ENCODE data around the gene TIMM21.

The TIMM21 gene

GRCh38 chr18:74148543-74149070 is 284 bp downstream of the TIMM21 start:
- DNase-seq (ENCODE audit: low read depth), result no peak

DNA sequence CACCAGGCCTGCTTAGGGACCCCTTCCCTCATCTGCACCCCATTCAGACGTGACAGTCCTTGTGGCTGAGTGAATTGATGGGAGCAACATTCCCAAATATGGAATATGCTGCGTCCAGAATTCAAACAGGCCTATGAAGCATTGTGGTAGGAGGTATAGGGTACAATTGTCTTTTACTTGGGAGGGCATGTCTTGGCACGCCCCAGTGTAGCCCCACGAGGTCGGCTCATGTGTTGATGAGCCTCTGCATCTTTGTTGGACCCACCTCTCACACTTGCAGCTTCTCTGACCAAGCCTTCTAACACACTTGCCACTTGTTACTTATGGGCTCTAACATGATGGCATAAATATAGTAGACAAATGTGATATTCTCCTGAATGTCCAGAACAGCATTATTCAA is 1.6 kb downstream of the TIMM21 start:
- no peak for DNase-seq (ENCODE audit: low read depth)

- DNase-seq (ENCODE audit: low read depth), result no peak
Observed at GRCh38 chr18:74152270-74152669, 3.9 kb downstream of the TIMM21 start.

- no peak for DNase-seq (ENCODE audit: low read depth)
Observed at GRCh38 chr18:74152857-74153256, 4.5 kb downstream of the TIMM21 start.

DNA sequence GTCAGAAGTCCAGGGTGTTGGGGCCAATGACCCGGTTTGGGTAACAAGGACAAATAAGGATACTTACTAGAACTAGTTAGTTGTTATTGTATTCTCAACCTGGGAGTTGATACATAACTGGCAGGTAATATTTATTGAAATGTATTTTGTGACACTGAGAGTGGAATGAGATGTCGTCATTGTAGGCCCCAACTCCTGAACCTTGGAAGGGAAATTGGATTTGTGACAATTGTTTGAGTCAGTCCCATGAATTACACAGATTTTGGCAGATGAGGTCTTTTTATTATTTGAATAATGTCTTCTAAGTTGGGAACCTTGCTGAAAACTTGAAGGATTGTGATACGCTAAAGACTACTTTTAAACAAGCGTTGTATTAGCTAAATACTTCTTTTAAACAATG is 5.1 kb downstream of the TIMM21 start:
- no peak for DNase-seq (ENCODE audit: low read depth)

- DNase-seq (ENCODE audit: low read depth), result no peak
Observed at GRCh38 chr18:74153793-74154192, 5.5 kb downstream of the TIMM21 start.

GRCh38 chr18:74154716-74155115 is 6.4 kb downstream of the TIMM21 start:
- no peak for DNase-seq (ENCODE audit: low read depth)

- no peak for DNase-seq (ENCODE audit: low read depth)
Observed at GRCh38 chr18:74155276-74155675, 7.0 kb downstream of the TIMM21 start.

GRCh38 chr18:74163019-74163660 is 14.8 kb downstream of the TIMM21 start:
- no peak for DNase-seq (ENCODE audit: low read depth)

DNA sequence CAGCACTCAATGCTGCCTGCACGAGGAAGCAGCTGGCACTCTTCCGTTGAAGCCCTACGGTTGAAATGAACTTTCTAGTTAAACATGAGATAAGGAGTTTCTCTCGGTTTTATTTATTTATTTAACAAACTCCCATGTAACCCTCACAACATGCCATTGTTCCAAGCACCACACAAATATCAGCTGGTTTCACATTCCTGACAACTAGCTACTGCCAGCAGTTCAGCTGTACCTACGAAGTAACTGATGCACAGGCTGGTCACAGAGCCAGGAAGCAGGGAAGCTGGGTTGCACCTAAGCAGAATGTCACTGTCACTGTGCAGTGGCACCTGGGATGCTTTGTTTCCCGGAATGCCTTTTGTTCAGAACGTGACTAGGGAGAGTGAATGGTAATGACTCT is 18.1 kb downstream of the TIMM21 start:
- no peak for DNase-seq (ENCODE audit: low read depth)

- DNase-seq (ENCODE audit: low read depth), result no peak
Observed at GRCh38 chr18:74171910-74172606, 23.7 kb downstream of the TIMM21 start.

DNA sequence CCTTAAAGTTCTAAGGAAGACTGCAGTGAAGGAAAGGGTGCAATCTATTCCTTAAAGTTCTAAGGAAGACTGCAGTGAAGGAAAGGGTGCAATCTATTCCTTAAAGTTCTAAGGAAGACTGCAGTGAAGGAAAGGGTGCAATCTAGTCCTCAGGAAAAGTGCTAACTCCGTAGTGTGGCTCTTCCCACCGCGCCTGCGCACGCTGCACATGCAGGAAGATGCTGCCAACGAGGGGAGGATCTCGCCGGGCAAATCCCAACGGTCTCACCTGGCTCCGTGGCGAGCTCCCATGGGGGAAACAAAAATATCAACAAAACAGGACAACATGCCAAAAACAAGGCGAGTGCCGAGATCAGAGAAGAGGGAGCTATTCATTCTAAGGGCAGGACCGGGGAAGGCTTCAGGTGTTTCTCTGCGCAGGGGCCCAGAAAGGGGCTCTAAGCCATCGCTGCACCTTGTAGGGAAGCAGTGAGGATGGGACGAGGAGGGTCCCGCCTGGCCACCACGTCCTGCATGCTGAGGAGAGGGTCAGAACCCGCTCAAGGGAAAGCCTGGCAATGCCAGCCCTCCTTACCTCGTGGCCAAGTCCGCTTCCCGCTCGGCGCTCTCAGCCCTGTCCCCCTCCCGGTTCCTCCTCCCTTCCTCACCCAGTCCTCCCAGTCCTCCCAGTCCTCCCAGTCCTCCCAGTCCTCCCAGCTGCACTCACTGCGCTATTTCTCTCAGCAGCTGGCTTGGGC is 24.5 kb downstream of the TIMM21 start:
- no peak for DNase-seq (ENCODE audit: low read depth)

DNA sequence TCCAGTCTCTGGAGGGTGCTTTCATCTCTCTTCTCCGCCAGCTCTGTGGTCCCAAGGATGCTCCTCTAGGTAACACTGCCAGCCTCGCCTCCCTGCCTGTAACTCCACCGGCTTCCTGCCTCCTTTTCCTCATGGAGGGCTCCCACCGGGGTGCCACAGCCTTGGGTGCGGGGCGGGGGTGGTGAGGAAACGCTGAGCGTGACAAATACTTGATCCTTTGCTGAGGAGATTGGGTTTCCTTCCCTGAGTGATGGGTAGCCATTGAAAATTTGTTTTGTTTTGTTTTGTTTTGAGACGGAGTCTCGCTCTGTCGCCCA is 25.1 kb downstream of the TIMM21 start:
- no peak for DNase-seq (ENCODE audit: low read depth)

GRCh38 chr18:74175658-74176057 is 27.3 kb downstream of the TIMM21 start:
- no peak for DNase-seq (ENCODE audit: low read depth)

DNA sequence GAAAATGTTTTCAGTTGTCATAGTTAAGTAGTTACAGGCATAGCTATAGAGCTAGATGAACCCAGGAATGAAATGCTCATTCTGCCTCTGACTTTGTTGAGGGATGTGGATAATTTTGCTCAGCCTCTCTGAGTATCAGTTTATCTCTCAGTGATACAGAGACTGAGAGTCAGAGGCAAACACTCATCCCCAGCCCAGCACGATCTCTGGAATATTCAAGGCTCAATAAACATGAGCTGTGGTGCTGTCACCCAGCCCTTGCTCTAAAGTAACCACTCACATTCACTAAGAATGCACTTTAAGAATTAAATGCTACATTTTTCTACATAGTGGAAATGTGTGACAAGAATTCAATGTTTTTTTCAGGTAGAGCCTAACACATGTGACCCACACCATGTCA is 30.6 kb downstream of the TIMM21 start:
- no peak for DNase-seq (ENCODE audit: low read depth)

GRCh38 chr18:74179623-74180199 is 31.4 kb downstream of the TIMM21 start:
- no peak for DNase-seq (ENCODE audit: low read depth)

GRCh38 chr18:74182335-74182734 is 34.0 kb downstream of the TIMM21 start:
- DNase-seq (ENCODE audit: low read depth), result no peak

DNA sequence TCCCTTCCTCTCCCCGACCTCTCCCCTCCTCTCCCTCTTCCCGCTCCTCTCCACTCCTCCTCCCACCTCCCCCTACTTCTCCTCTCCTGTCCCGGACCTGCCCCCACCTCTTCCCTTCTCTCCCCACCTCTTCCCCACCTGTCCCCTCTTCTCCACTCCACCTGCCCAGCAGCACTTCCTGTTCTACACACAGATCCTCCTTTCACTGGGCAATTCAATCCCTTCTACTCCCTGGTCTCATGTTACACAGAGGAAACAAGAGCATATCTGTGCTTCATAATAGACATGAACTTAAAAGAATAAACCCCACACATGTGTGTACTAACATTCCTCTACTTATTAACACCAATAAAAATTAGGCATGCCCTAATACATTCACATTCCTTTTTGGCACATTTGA is 34.8 kb downstream of the TIMM21 start:
- DNase-seq (ENCODE audit: low read depth), result no peak

GRCh38 chr18:74184875-74185274 is 36.6 kb downstream of the TIMM21 start:
- no peak for DNase-seq (ENCODE audit: low read depth)

- DNase-seq (ENCODE audit: low read depth), result no peak
Observed at GRCh38 chr18:74185860-74186259, 37.5 kb downstream of the TIMM21 start.

- DNase-seq (ENCODE audit: low read depth), result no peak
Observed at GRCh38 chr18:74186661-74187060, 38.3 kb downstream of the TIMM21 start.

GRCh38 chr18:74190086-74190485 is 41.8 kb downstream of the TIMM21 start:
- no peak for DNase-seq (ENCODE audit: low read depth)

DNA sequence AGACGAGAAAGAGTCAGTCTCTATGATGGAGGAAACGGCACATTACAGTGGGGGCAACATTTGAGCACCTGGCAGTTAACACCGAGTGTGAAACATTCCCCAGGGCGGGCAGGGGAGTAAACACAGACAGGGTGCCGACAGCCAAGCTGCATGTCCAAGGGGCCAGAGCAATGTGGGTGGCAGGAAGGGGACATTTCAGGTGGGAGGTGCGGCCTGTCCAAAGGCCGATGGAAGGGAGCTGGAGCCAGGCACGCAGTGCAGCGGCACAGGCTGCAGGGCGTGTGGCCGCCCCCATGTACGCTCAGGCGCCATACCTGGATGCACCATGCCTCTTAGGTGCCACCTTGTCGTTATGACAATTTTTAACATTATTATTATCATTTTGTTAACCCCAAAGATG is 43.3 kb downstream of the TIMM21 start:
- DNase-seq (ENCODE audit: low read depth), result no peak

Measured in activated gamma-delta T cell treated with anti-CD3 and anti-CD28 coated beads, Interleukin-2, amount 50 U/mL, for 16 hours (primary cell).